Heart left ventricle (tissue), 16 donors: ENCODE data around the gene IL36A. TPM values are rescaled to one million over a fixed set of nuclear protein-coding genes. Genes with fewer than 3 reads are reported as not detected.
A peak's percentile ranks its signal among the peaks of the same experiment; 100 is the strongest.

Experiments used
- ATAC-seq, 4 donors: fragments of 200-7000 bp; cut with Tn5 transposase; one replicate each; pipeline ENCODE4 v1.9.1; 2020 to 2022; ENCODE audit warnings: moderate library complexity in 4 of 4, mild to moderate bottlenecking in 3 of 4, moderate number of reproducible peaks in 1 of 4
- DNase-seq, 5 donors: peaks; one replicate each; pipeline ENCODE4 v3.0.0-alpha.2; 2020
- H3K27ac ChIP-seq, 12 donors: fragments of 200-600 bp; sonication (generic) in 4 of 12; one replicate each; pipeline versions ENCODE4 v1.5.0 to v1.8.0; 2016 to 2022; ENCODE audit warnings: mild to moderate bottlenecking in 2 of 12
- H3K27me3 ChIP-seq, 9 donors: fragments of 200-600 bp; sonication (generic) in 2 of 9; one replicate each; pipeline versions ENCODE4 v1.5.1 to v1.8.0; 2016 to 2022; ENCODE audit warnings: mild to moderate bottlenecking in 3 of 9
- H3K36me3 ChIP-seq, 9 donors: fragments of 200-600 bp; sonication (generic) in 2 of 9; one replicate each; pipeline versions ENCODE4 v1.5.0 to v1.8.0; 2018 to 2022; ENCODE audit warnings: mild to moderate bottlenecking in 2 of 9
- H3K4me1 ChIP-seq, 12 donors: fragments of 200-600 bp; sonication (generic) in 4 of 12; one replicate each; pipeline versions ENCODE4 v1.5.0 to v1.8.0; 2016 to 2022; ENCODE audit warnings: mild to moderate bottlenecking in 3 of 12
- H3K4me3 ChIP-seq, 12 donors: fragments of 200-600 bp; sonication (generic) in 4 of 12; one replicate each; pipeline versions ENCODE4 v1.5.0 to v1.8.0; 2017 to 2022; ENCODE audit warnings: mild to moderate bottlenecking in 9 of 12, moderate library complexity in 4 of 12
- H3K9me3 ChIP-seq, 12 donors: fragments of 200-600 bp; sonication (generic) in 4 of 12; one replicate each; pipeline versions ENCODE4 v1.5.0 to v1.8.0; 2016 to 2022; ENCODE audit warnings: mild to moderate bottlenecking in 1 of 12
- POLR2A ChIP-seq, 2 donors: fragments of 450-650 bp; IDR thresholded peaks; one replicate each; pipeline ENCODE4 v1.6.1; 2017; ENCODE audit warnings: antibody characterized with exemption in 2 of 2, mild to moderate bottlenecking in 2 of 2, moderate library complexity in 2 of 2
- WGBS, 4 donors: extraction: QIAGEN DNeasy Blood & Tissue Kit in 2 of 4; methylation state at CpG; one replicate each; pipeline versions ENCODE4 v1.1.5 to v1.1.7; 2013 to 2018; 5-methylcytosine and 5-hydroxymethylcytosine counted together
- intact Hi-C, 10 donors: fragments of 100-400 bp; cut with DNase I; formaldehyde crosslinking; loops; one replicate each; pipeline versions ENCODE4 v1.11.1 to v1.14.2; 2022
- polyA plus RNA-seq, 2 donors: library from polyadenylated mRNA; stranded (reverse); fragments of 200-250 nt; gene quantifications; one replicate each; pipeline ENCODE4 v1.2.3, GENCODE V29; 2013
- total RNA-seq, 9 donors: library from RNA; depleted of rRNA in 2 of 9; stranded (reverse); fragments of >200 nt in 2 of 9; fragmentation: NEBNext Ultra II Directional in 3 of 9; extraction: Animal tissue kit (Norgen Biotek cat#: 25700) in 3 of 9; gene quantifications; one replicate each; pipeline versions ENCODE4 v1.1.0 to v1.2.4, GENCODE V29; 2016 to 2023
- TF ChIP-seq, protein P1 (sequence below), 12 donors: fragments of 200-600 bp; sonication (generic) in 4 of 12; IDR thresholded peaks; one replicate each; pipeline versions ENCODE4 v1.5.0 to v1.8.0; 2018 to 2022; ENCODE audit warnings: antibody characterized with exemption in 12 of 12, mild to moderate bottlenecking in 5 of 12
- donor health status: ischemic (EF 13 %, LVEDD 7.1; RV severe dilation, severe dysfunction).
- donor health status: healthy with polysubstance abuse.
- donor health status: DM: no; HTN: yes; CAD: no.
- donor health status: DM: no; HTN: no; CAD: no.
- donor health status: ischemic (EF 25% LVEDD 6.9; RV normal size, moderate dysfunction).
- donor health status: ischemic (EF 25% LVEDD 5.7; RV mildly dilated, moderate dysfunction).
- donor health status: healthy.
- donor health status: DM: yes; HTN: yes; CAD: no.
- donor health status: ischemic (EF 35%, LVEDD 5.7; RV mildly dilated, moderate dysfunction).
- donor health status: nonischemic (EF 11% LVEDD 7.7; RV severe dilation, severe dysfunction).
- donor health status: DM: yes; HTN: yes; CAD: no.
- donor health status: PGD.
- donor health status: ischemic (EF 29% LVEDD 5.4; RV normal size, mild dysfunction).
- donor health status: nonischemic (EF 23%, LVEDD 6.1; RV moderate dilation, normal function).

IL36A gene
- total and polyA plus RNA-seq, 11 donors: not detected

DNA sequence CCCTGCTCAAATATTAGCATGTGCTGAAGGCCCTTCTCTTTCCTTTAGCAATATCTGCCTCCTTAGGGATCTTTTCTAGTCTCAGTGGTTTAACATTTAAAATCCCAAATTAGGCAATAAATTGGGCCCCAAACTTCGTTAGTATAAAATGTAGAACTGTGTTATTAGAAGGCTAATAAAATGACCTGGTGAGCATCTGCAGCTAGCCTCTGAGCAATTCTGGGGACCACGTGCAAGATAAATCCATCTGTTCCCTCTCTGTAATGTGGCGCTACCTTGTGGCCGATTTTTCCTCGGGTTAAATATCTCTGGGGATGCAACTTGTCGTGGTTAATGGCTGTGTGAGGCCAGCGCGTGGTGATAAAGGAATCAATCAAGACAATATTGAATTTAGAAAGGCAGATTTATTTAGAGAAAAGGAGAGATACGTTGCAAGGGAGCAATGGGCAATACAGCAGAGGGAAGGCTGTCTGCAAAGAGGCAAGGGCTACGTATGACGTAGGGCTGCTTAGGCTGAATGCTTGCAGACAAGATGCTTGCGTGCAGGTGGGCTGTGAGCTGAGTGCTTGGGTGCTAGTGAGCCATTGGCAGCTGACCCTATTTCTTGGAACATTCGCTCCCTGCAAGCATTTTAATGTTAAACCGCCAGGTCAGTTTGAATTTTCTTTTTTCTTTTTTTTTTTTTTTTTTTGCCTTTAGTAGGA, 46.0 kb upstream of the IL36A start:
- H3K4me1 ChIP-seq: no peaks in the 10 kb centered on the region
- H3K27ac ChIP-seq: no peak overlapping the region
- H3K27me3 ChIP-seq: peaks cover 0 to 20% (median 0%) of the 10 kb centered on the region in 9 donors
- no peaks in the 10 kb centered on the region for H3K36me3 ChIP-seq
- H3K4me3 ChIP-seq: no peak overlapping the region
- intact Hi-C loops: loop anchor here in 9 of 10 donors (2.0 to 5.0 kb wide), 3 partner anchors 207 to 212 kb away; no protein-coding TSS in a partner anchor
- TF ChIP-seq POLR2A (IDR thresholded peaks at IDR 0.05): no peak
- TF ChIP-seq, protein P1, sequence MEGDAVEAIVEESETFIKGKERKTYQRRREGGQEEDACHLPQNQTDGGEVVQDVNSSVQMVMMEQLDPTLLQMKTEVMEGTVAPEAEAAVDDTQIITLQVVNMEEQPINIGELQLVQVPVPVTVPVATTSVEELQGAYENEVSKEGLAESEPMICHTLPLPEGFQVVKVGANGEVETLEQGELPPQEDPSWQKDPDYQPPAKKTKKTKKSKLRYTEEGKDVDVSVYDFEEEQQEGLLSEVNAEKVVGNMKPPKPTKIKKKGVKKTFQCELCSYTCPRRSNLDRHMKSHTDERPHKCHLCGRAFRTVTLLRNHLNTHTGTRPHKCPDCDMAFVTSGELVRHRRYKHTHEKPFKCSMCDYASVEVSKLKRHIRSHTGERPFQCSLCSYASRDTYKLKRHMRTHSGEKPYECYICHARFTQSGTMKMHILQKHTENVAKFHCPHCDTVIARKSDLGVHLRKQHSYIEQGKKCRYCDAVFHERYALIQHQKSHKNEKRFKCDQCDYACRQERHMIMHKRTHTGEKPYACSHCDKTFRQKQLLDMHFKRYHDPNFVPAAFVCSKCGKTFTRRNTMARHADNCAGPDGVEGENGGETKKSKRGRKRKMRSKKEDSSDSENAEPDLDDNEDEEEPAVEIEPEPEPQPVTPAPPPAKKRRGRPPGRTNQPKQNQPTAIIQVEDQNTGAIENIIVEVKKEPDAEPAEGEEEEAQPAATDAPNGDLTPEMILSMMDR (IDR thresholded peaks at IDR 0.05): peak in 3 of 12 donors; percentile 1 to 6 (median 6)
- ATAC-seq: no peak
- whole genome bisulfite sequencing, 4 donors: 65 to 76% (median 71%) methylated on average over 14 of the region's 14 CpGs
- no peak for DNase-seq
- no peaks in the 10 kb centered on the region for H3K9me3 ChIP-seq

GRCh38 chr2:112960230-112960825, 44.9 kb upstream of the IL36A start:
- no peak overlapping the region for H3K27ac ChIP-seq
- ATAC-seq (no peak), DNase-seq (no peak)
- H3K4me1 ChIP-seq: no peaks in the 10 kb centered on the region
- H3K27me3 ChIP-seq: peaks cover 0 to 20% (median 0%) of the 10 kb centered on the region in 9 donors
- H3K9me3 ChIP-seq: no peaks in the 10 kb centered on the region
- 31 to 76% (median 71%) methylated on average over 2 of the region's 2 CpGs for WGBS, 4 donors
- no peak overlapping the region for H3K4me3 ChIP-seq
- H3K36me3 ChIP-seq: no peaks in the 10 kb centered on the region
- TF ChIP-seq, protein P1 (IDR thresholded peaks at IDR 0.05): no peak
- TF ChIP-seq POLR2A (IDR thresholded peaks at IDR 0.05): no peak
- intact Hi-C loops: no loop called here

- Histone ChIP-seq H3K36me3 (no peaks in the 10 kb centered on the region), H3K4me1 (no peaks in the 10 kb centered on the region), H3K4me3 (no peak overlapping the region), H3K9me3 (no peaks in the 10 kb centered on the region), H3K27me3 (peaks cover 0 to 12% (median 0%) of the 10 kb centered on the region in 9 donors), H3K27ac (no peak overlapping the region)
- no peak for TF ChIP-seq POLR2A (IDR thresholded peaks at IDR 0.05)
- TF ChIP-seq, protein P1 (IDR thresholded peaks at IDR 0.05): no peak
- 68 to 86% (median 84%) methylated on average over 3 of the region's 3 CpGs for WGBS, 4 donors
- no peak for DNase-seq
- intact Hi-C loops: no loop called here
- no peak for ATAC-seq
Observed at GRCh38 chr2:112962308-112963175, 42.7 kb upstream of the IL36A start.

- Histone ChIP-seq H3K9me3 (no peaks in the 10 kb centered on the region), H3K27me3 (no peaks in the 10 kb centered on the region), H3K36me3 (no peaks in the 10 kb centered on the region), H3K4me1 (no peaks in the 10 kb centered on the region), H3K27ac (no peak overlapping the region), H3K4me3 (no peak overlapping the region)
- intact Hi-C loops: no loop called here
- ATAC-seq (no peak), DNase-seq (no peak)
- 58 to 70% (median 63%) methylated on average over 2 of the region's 2 CpGs for WGBS, 4 donors
- TF ChIP-seq POLR2A (IDR thresholded peaks at IDR 0.05): no peak
- TF ChIP-seq, protein P1 (IDR thresholded peaks at IDR 0.05): no peak
Observed at GRCh38 chr2:112967023-112967422, 38.2 kb upstream of the IL36A start.
